ENCODE measurements around the gene LIPC.

DNA sequence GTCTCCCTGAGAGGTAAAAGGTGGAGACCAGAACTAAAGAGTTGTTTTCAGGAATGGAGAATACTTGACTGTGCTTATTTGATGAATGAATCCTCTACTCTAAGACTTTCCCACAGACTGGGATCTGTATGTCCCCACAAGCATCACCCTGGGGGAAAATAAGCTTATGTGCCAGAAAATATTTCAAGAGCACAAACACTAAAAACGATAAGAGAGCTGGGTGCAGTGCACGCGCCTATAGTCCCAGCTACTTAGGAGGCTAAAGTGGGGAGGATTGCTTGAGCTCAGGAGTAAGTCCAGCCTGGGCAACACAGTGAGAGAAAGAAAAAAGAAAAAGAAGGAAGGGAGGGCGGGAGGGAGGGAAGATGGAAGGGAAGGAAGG, 167.0 kb downstream of the LIPC start:
- TF ChIP-seq POLR2AphosphoS5 (IDR thresholded peaks at IDR 0.05) (no peak), POLR2A (IDR thresholded peaks at IDR 0.05) (no peak)
- TF ChIP-seq, protein P1, sequence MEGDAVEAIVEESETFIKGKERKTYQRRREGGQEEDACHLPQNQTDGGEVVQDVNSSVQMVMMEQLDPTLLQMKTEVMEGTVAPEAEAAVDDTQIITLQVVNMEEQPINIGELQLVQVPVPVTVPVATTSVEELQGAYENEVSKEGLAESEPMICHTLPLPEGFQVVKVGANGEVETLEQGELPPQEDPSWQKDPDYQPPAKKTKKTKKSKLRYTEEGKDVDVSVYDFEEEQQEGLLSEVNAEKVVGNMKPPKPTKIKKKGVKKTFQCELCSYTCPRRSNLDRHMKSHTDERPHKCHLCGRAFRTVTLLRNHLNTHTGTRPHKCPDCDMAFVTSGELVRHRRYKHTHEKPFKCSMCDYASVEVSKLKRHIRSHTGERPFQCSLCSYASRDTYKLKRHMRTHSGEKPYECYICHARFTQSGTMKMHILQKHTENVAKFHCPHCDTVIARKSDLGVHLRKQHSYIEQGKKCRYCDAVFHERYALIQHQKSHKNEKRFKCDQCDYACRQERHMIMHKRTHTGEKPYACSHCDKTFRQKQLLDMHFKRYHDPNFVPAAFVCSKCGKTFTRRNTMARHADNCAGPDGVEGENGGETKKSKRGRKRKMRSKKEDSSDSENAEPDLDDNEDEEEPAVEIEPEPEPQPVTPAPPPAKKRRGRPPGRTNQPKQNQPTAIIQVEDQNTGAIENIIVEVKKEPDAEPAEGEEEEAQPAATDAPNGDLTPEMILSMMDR (IDR thresholded peaks at IDR 0.05 in 8 of 11, conservative IDR thresholded peaks at IDR 0.05 in 3 of 11): no peak

All from spleen (tissue), 7 donors.